Panc1 (cell line): ENCODE results near the gene TAAR5. TPM values are rescaled to one million over a fixed set of nuclear protein-coding genes. Genes with fewer than 3 reads are reported as not detected.

Experiments
- ATAC-seq: fragments of 200-7000 bp; cut with Tn5 transposase; 2 replicates; pipeline ENCODE4 v1.9.1; 2020; ENCODE audit warnings: mild to moderate bottlenecking, moderate library complexity
- BruUV-seq: library from RNA; stranded (reverse); fragments of 400-500 nt; replicated peaks from 2 replicates; lab custom pipeline; 2021; lab: Mats Ljungman, UMichigan
- CTCF ChIA-PET: fragments of 300-600 bp; sonication (Branson Sonifier 250); formaldehyde crosslinking; loops from one replicate; lab custom pipeline; 2022; ENCODE audit warnings: antibody characterized with exemption; lab: Charles Lee
- POLR2A ChIA-PET: fragments of 300-600 bp; sonication (Branson Sonifier 250); formaldehyde crosslinking; loops from one replicate; lab custom pipeline; 2022; ENCODE audit warnings: antibody characterized with exemption; lab: Charles Lee
- DNase-seq: peaks from one replicate; pipeline ENCODE4 v3.0.0-alpha.2; 2010; ENCODE audit warnings: low read depth, low spot score
- H3K27ac ChIP-seq: 2 replicates; pipeline ENCODE4 v1.5.1; 2011; ENCODE audit warnings: mild to moderate bottlenecking, low read length, inconsistent platforms
- H3K27me3 ChIP-seq: fragments of 200-500 bp; sonication (Bioruptor generic); 2 replicates; pipeline ENCODE4 v1.6.0; 2014; ENCODE audit warnings: low read length, inconsistent platforms; ENCODE audit not compliant: control insufficient read depth, insufficient read depth
- H3K36me3 ChIP-seq: fragments of 200-500 bp; sonication (Bioruptor generic); 2 replicates; pipeline ENCODE4 v1.5.1; 2014; ENCODE audit warnings: inconsistent platforms, mild to moderate bottlenecking, low read length, moderate library complexity; ENCODE audit not compliant: control insufficient read depth, insufficient read depth
- H3K4me1 ChIP-seq: 2 replicates; pipeline ENCODE4 v1.5.1; 2011; ENCODE audit warnings: inconsistent platforms, mild to moderate bottlenecking, low read length, moderate library complexity; ENCODE audit not compliant: control insufficient read depth, insufficient read depth
- H3K4me3 ChIP-seq, 2 experiments: 2 replicates each; pipeline ENCODE4 v1.5.1; 2011 to 2012; ENCODE audit warnings: low read depth in 2 of 2, low read length in 2 of 2, mild to moderate bottlenecking in 2 of 2, inconsistent platforms in 1 of 2, moderate library complexity in 1 of 2
- H3K9me3 ChIP-seq: fragments of 200-500 bp; sonication (Bioruptor generic); 2 replicates; pipeline ENCODE4 v1.5.1; 2014; ENCODE audit warnings: low read depth, mild to moderate bottlenecking, inconsistent platforms, low read length, moderate library complexity; ENCODE audit not compliant: control insufficient read depth, insufficient read depth
- CTCF ChIP-seq: fragments of 450-650 bp; IDR thresholded peaks from 2 replicates; pipeline ENCODE4 v1.5.1; 2017; ENCODE audit warnings: mild to moderate bottlenecking
- POLR2AphosphoS5 ChIP-seq: IDR thresholded peaks from 2 replicates; pipeline ENCODE4 v1.6.1; 2012; ENCODE audit warnings: mild to moderate bottlenecking, low read depth, low read length, moderate library complexity
- REST ChIP-seq, 2 experiments: IDR thresholded peaks; 2 replicates each; pipeline ENCODE4 v1.6.1; 2011 to 2012; ENCODE audit warnings: low read depth in 2 of 2, control low read depth in 1 of 2, low read length in 1 of 2, mild to moderate bottlenecking in 1 of 2, moderate library complexity in 1 of 2; ENCODE audit not compliant: insufficient read depth in 1 of 2
- SIN3A ChIP-seq: IDR thresholded peaks from 2 replicates; pipeline ENCODE4 v1.6.1; 2012; ENCODE audit warnings: low read depth, mild to moderate bottlenecking, low read length, moderate library complexity, borderline replicate concordance; ENCODE audit not compliant: insufficient read depth
- TCF7L2 ChIP-seq: IDR thresholded peaks from 2 replicates; pipeline ENCODE4 v1.6.1; 2011; ENCODE audit warnings: mild to moderate bottlenecking, low read depth, low read length, inconsistent platforms
- in situ Hi-C: cut with HindIII; loops from 2 replicates; pipeline ENCODE4 v1.10.0; 2016; ENCODE audit warnings: low sequenced_read_pairs, low pct_unique_long_range_greater_than_20kb
- intact Hi-C: fragments of 100-400 bp; cut with micrococcal nuclease; formaldehyde crosslinking; loops from one replicate; pipeline ENCODE4 v1.10.0; 2022; ENCODE audit not compliant: unreplicated experiment
- total RNA-seq: library from RNA; stranded (reverse); gene quantifications from one replicate; pipeline ENCODE4 v1.2.1, GENCODE V29; 2021; ENCODE audit not compliant: unreplicated experiment

Gene TAAR5
- total RNA-seq, 1 experiment from 2014 or later, result not detected

- no peak overlapping the region for H3K27ac ChIP-seq
- H3K27me3 ChIP-seq, result no peaks in the 10 kb centered on the region; the same call in 1 of the 2 replicates
- ATAC-seq (no peak), DNase-seq (no peak)
- no peaks in the 10 kb centered on the region for H3K9me3 ChIP-seq
- no peak overlapping the region for H3K4me3 ChIP-seq
- TF ChIP-seq CTCF (no peak), TCF7L2 (no peak)
- ChIA-PET POLR2A (no interaction called here), CTCF (no interaction called here)
- no peaks in the 10 kb centered on the region for H3K36me3 ChIP-seq
- intact Hi-C loops (no loop called here), in situ Hi-C loops (no loop called here)
- H3K4me1 ChIP-seq, result no peaks in the 10 kb centered on the region
- BruUV-seq, result no TSS peak
Measured at GRCh38 chr6:132584698-132585097, 4.8 kb downstream of the TAAR5 start.

DNA sequence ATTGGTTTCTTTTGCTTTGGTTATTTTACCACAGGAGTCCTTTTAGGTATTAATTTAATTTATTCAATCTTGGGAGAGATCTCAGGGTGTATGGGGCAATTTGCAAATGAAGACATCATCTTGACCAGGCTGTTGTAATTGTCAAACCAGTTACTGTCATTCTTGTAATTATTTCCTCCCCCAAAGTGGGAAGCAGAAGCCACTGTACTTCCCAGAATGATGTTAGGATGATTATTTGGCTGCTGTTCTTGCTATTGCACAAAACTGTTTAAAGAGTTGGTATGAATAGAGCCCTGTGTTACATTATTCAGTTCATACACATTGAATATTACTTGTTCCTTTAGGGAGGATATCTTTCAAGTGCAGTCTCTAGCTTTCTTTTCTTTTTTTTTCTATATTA lies 17.8 kb downstream of the TAAR5 start:
- ATAC-seq, result no peak
- intact Hi-C loops, result no loop called here

More for the DNA sequence above, 17.8 kb downstream of the TAAR5 start:
- Histone ChIP-seq H3K27ac (no peak overlapping the region), H3K4me1 (no peaks in the 10 kb centered on the region), H3K36me3 (no peaks in the 10 kb centered on the region), H3K27me3 (no peaks in the 10 kb centered on the region), H3K9me3 (no peaks in the 10 kb centered on the region), H3K4me3 (no peak overlapping the region)
- in situ Hi-C loops, result no loop called here
- POLR2A ChIA-PET, result no interaction called here
- no peak for TF ChIP-seq SIN3A
- no peak for TF ChIP-seq TCF7L2
- no peak for TF ChIP-seq CTCF
- TF ChIP-seq REST (IDR thresholded peaks at IDR 0.05; ENCODE audit: insufficient read depth in 1 of 2, low read depth in 2 of 2, low read length in 1 of 2), result no peak
- no peak for TF ChIP-seq POLR2AphosphoS5
- no peak for DNase-seq
- BruUV-seq, result no TSS peak
- CTCF ChIA-PET, result no interaction called here
